Activated naive CD8-positive, alpha-beta T cell treated with anti-CD3 and anti-CD28 coated beads, Interleukin-2, amount 50 U/mL, for 24 hours (primary cell): ENCODE measurements around the gene VASN.

Source experiments
- ATAC-seq: fragments of 150-1000 bp; cut with Tn5 transposase; one replicate; pipeline ENCODE4 v1.10.0; 2021
- DNase-seq: peaks from one replicate; pipeline ENCODE4 v3.0.0; 2021
- H3K27ac Mint-ChIP-seq: one replicate; pipeline ENCODE4 v1.8.0; 2021; ENCODE audit warnings: mild to moderate bottlenecking, mixed read lengths
- H3K27me3 Mint-ChIP-seq: one replicate; pipeline ENCODE4 v1.8.0; 2021; ENCODE audit warnings: mixed read lengths
- H3K36me3 Mint-ChIP-seq: one replicate; pipeline ENCODE4 v1.8.0; 2021; ENCODE audit warnings: low read depth, mixed read lengths
- H3K4me1 Mint-ChIP-seq: one replicate; pipeline ENCODE4 v1.8.0; 2021; ENCODE audit warnings: mixed read lengths
- H3K4me3 Mint-ChIP-seq: one replicate; pipeline ENCODE4 v1.8.0; 2021; ENCODE audit warnings: mild to moderate bottlenecking, moderate library complexity, mixed read lengths
- H3K9me3 Mint-ChIP-seq: one replicate; pipeline ENCODE4 v1.8.0; 2021; ENCODE audit warnings: mixed read lengths

The VASN gene

DNA sequence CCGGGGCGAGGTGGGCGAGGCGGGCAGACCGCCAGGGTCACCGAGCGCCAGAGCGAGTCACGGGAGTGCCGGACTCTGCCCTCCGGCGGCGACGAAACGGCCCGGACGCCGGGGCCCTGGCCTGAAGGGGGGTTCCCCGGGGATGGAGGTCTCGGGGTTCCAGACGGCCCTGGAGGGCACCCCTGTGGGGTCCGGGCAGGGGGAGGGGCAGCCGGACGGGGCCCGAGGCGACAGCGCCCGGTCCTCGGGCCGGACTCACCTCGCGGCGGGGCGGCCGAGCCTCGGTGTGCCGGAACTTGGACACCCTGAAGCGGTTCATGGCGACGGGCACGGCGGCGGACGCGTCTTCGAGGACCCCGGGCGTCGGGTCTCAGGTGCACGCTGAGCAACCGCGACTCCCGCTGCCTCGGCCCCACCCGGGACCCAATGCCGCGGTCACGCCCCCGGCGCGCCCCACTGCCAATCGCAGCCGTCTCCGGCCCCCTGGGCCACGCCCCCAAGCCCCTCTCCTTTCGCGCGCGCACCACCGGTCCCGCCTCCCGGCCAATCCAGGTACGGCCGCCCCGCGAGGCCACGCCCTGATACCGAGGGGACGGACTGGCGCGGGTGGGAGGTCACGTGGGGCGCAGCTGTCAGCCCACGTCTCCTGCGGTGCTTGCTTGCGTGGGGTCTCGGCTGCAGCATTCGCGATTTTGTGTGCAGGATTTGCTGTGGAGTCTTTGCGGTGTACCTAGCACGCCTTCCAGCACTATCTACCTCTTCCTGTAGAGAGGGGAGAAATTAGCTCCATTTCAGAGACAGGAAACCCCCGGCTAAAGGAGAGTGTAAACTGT, 44.8 kb downstream of the VASN start, which contains the start of gene CORO7:
CORO7 (minus strand) TSS at position 397 of the 833 bp plus-strand sequence; CDS start at position 319, 78 bp downstream.
- Mint-ChIP-seq H3K4me3 (peak within 1 kb of the TSS; percentile 90), H3K9me3 (no peaks in the 10 kb centered on the region), H3K27ac (peak within 1 kb of the TSS; percentile 81), H3K4me1 (peaks cover 33% of the 10 kb centered on the region), H3K36me3 (peaks cover 18% of the 10 kb centered on the region), H3K27me3 (no peaks in the 10 kb centered on the region)
- ATAC-seq = peak; percentile 78
- peak; percentile 99 for DNase-seq

- peaks cover 22% of the 10 kb centered on the region for H3K4me1 Mint-ChIP-seq
- ATAC-seq (no peak), DNase-seq (no peak)
- peaks cover 7% of the 10 kb centered on the region for H3K36me3 Mint-ChIP-seq
- no peaks in the 10 kb centered on the region for H3K27me3 Mint-ChIP-seq
- no peak overlapping the region for H3K27ac Mint-ChIP-seq
- no peaks in the 10 kb centered on the region for H3K9me3 Mint-ChIP-seq
- H3K4me3 Mint-ChIP-seq = no peak overlapping the region
These were observed 47.8 kb downstream of the VASN start for GRCh38 chr16:4419402-4419959.

DNA sequence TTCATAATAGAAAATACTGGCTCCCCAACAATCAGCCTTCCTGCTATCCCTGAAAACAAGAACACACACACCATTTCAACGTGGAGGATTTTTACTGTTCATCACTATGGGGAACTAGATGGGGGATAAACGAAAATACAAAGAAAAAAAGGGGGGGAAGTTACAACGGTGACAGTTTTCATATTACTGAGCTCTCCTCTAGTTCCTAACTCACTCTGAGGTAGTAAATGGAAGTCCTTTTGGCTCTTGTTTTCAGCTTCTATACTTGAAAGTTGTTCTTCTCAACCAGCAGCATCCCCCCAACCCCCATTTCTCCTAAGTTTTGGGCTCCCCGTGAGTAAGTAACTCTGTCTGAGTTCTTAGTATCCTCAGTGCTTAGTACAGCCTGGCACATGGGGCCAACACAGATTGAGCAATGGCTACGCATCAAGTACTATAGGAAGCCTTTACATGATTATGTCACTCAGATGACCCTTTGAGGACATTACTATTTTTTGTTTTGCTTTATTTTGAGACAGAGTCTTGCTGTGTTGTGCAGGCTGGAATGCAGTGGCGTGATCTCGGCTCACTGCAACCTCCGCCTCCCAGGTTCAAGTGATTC, 49.0 kb downstream of the VASN start:
- ATAC-seq = no peak
- H3K36me3 Mint-ChIP-seq = peaks cover 5% of the 10 kb centered on the region
- H3K27me3 Mint-ChIP-seq = no peaks in the 10 kb centered on the region
- no peak for DNase-seq
- peaks cover 19% of the 10 kb centered on the region for H3K4me1 Mint-ChIP-seq
- H3K9me3 Mint-ChIP-seq = no peaks in the 10 kb centered on the region
- no peak overlapping the region for H3K27ac Mint-ChIP-seq
- no peak overlapping the region for H3K4me3 Mint-ChIP-seq

- H3K4me1 Mint-ChIP-seq = peaks cover 38% of the 10 kb centered on the region
- peak within 1 kb of the TSS; percentile 96 for H3K4me3 Mint-ChIP-seq
- peak within 1 kb of the TSS; percentile 100 for H3K27ac Mint-ChIP-seq
- ATAC-seq (peak; percentile 96), DNase-seq (peak; percentile 94)
- H3K36me3 Mint-ChIP-seq = peaks cover 27% of the 10 kb centered on the region
- H3K9me3 Mint-ChIP-seq = no peaks in the 10 kb centered on the region
- H3K27me3 Mint-ChIP-seq = no peaks in the 10 kb centered on the region
These were observed 53.9 kb downstream of the VASN start, which contains the start of gene DNAJA3 for GRCh38 chr16:4425378-4426020. TSS of gene DNAJA3 (plus strand) at chr16:4425868. CDS start at chr16:4425882, 14 bp downstream.

DNA sequence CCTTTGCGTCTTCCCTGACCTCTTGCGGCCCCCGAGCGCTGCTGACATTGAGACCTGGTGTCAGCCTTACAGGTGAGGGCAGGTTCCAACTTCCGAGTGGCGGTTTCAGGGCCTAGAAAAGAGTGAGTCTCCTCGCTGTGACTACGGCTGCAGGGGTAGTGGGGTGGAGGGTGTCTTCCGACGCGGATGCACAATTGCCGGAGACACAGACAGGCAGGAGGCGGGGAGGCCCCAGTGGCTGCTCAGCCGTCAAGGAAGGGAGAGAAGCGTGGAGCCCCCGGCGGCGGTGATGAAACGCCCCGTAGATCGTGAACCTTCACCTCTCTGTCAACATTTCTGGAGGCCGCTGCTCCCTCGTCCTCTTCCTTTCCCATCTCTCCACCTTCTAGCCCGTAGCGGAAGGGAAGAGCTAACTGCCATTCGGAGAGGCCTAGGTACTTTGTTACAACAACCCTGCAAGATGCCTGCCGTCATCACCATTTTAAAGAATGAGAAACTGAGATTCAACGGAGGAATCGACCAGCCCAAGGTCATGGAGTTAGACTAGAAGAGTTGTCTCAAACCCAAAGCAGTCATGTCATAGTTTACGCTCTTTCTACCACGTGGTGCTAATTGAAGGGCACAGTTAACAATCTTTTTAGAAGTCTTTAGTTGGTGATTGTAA, 54.5 kb downstream of the VASN start:
- peaks cover 38% of the 10 kb centered on the region for H3K4me1 Mint-ChIP-seq
- peaks cover 30% of the 10 kb centered on the region for H3K36me3 Mint-ChIP-seq
- peak overlapping the region; percentile 96 for H3K4me3 Mint-ChIP-seq
- no peak for DNase-seq
- H3K9me3 Mint-ChIP-seq = no peaks in the 10 kb centered on the region
- peak overlapping the region; percentile 100 for H3K27ac Mint-ChIP-seq
- no peaks in the 10 kb centered on the region for H3K27me3 Mint-ChIP-seq
- peak; percentile 26 for ATAC-seq

- Mint-ChIP-seq H3K36me3 (peaks cover 34% of the 10 kb centered on the region), H3K4me1 (peaks cover 39% of the 10 kb centered on the region), H3K27ac (peak overlapping the region; percentile 100), H3K4me3 (peak overlapping the region; percentile 96), H3K27me3 (no peaks in the 10 kb centered on the region), H3K9me3 (no peaks in the 10 kb centered on the region)
- DNase-seq (no peak), ATAC-seq (no peak)
These were observed 55.2 kb downstream of the VASN start for GRCh38 chr16:4426722-4427372.

DNA sequence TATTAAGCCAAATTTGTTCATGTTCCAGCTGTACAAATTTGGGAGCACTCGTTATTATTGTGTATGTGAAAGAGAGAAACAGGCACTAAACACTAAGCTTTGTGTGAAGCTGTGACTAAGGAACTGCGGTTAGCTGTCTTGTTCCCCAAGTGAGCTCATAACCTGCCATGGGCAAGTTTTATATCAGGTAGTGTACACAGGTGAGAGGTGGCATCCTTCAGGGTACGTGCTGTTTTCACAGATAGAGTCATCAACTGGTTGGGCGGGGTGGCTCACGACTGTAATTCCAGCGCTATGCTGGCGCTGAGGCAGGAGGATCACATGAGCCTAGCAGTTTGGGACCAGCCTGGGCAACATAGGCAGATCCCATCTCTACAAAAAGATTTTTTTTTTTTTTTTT, 56.9 kb downstream of the VASN start:
- peaks cover 35% of the 10 kb centered on the region for H3K36me3 Mint-ChIP-seq
- no peaks in the 10 kb centered on the region for H3K27me3 Mint-ChIP-seq
- DNase-seq (no peak), ATAC-seq (no peak)
- no peaks in the 10 kb centered on the region for H3K9me3 Mint-ChIP-seq
- peak overlapping the region; percentile 45 for H3K4me3 Mint-ChIP-seq
- peaks cover 38% of the 10 kb centered on the region for H3K4me1 Mint-ChIP-seq
- peak overlapping the region; percentile 19 for H3K27ac Mint-ChIP-seq

DNA sequence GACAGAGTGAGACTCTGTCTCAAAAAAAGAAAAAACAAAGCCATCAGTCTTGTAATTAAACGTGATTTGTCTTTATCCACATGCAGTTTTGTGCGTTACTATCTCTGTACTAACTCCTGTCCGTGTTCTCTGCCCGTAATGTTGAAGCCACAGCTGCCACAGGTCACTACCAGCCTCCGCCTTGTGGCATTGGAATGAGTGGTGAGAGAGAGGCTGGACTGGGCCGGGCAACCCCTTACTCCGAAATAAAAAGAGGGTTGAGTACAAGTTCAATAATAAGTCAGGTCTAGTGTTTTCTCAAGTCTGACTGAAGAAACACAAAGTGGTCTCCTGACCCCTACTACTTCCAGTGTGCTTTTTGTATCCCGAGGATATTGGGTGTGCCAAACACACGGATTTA, 59.4 kb downstream of the VASN start:
- Mint-ChIP-seq H3K36me3 (peaks cover 48% of the 10 kb centered on the region), H3K27me3 (no peaks in the 10 kb centered on the region)

More for the DNA sequence above, 59.4 kb downstream of the VASN start:
- peaks cover 37% of the 10 kb centered on the region for H3K4me1 Mint-ChIP-seq
- DNase-seq = no peak
- ATAC-seq = no peak
- no peaks in the 10 kb centered on the region for H3K9me3 Mint-ChIP-seq
- H3K4me3 Mint-ChIP-seq = no peak overlapping the region
- no peak overlapping the region for H3K27ac Mint-ChIP-seq
